ENCODE data around the gene OTOP1. TPM values are rescaled to one million over a fixed set of nuclear protein-coding genes. Genes with fewer than 3 reads are reported as not detected.
A peak's percentile ranks its signal among the peaks of the same experiment; 100 is the strongest.

OTOP1 gene
- total RNA-seq, 1 experiment from 2014 or later = not detected

DNA sequence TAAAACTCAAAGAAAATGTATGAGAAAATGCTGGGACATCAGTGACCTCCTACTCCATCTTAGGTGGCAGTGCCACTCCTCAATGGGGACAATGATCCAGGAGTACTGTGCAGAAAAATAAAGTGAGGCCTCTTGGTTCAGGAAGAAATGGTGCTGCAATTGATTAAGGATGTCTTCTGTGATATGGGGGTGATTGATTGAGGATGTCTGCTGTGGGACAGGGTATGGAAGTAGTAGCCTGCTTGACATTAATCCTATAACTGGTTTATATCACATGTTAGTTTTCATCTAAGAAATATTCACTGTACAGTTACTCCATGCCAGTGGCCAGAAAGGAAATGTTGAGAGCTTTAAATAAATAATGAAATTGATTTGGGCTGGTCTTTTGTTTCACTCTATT, 20.5 kb downstream of the OTOP1 start:
- no TSS peak for BruUV-seq (replicated peaks)
- TF ChIP-seq, protein P1, sequence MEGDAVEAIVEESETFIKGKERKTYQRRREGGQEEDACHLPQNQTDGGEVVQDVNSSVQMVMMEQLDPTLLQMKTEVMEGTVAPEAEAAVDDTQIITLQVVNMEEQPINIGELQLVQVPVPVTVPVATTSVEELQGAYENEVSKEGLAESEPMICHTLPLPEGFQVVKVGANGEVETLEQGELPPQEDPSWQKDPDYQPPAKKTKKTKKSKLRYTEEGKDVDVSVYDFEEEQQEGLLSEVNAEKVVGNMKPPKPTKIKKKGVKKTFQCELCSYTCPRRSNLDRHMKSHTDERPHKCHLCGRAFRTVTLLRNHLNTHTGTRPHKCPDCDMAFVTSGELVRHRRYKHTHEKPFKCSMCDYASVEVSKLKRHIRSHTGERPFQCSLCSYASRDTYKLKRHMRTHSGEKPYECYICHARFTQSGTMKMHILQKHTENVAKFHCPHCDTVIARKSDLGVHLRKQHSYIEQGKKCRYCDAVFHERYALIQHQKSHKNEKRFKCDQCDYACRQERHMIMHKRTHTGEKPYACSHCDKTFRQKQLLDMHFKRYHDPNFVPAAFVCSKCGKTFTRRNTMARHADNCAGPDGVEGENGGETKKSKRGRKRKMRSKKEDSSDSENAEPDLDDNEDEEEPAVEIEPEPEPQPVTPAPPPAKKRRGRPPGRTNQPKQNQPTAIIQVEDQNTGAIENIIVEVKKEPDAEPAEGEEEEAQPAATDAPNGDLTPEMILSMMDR (IDR thresholded peaks at IDR 0.05; ENCODE audit: unreplicated experiment) = no peak
- POLR2A ChIA-PET = interaction anchor here (0.9 kb wide), 1 partner anchor 30 kb away, joined by 3 read pairs; no protein-coding TSS in a partner anchor
- intact Hi-C loops (cut with micrococcal nuclease) = no loop called here
- no peaks in the 10 kb centered on the region for H3K36me3 Mint-ChIP-seq (ENCODE audit: insufficient read depth, unreplicated experiment)
- CTCF ChIA-PET = no interaction called here
- DNase-seq (ENCODE audit: unreplicated experiment) = no peak
- H3K4me3 Mint-ChIP-seq (ENCODE audit: unreplicated experiment) = no peak overlapping the region
- H3K9me3 Mint-ChIP-seq (ENCODE audit: unreplicated experiment) = no peaks in the 10 kb centered on the region
- H3K4me1 Mint-ChIP-seq (ENCODE audit: insufficient read depth, unreplicated experiment) = peaks cover 20% of the 10 kb centered on the region
- H3K27ac Mint-ChIP-seq (ENCODE audit: low read depth, unreplicated experiment) = no peak overlapping the region
- peaks cover 11% of the 10 kb centered on the region for H3K27me3 Mint-ChIP-seq (ENCODE audit: insufficient read depth, unreplicated experiment)

GRCh38 chr4:4204401-4204745, 22.4 kb downstream of the OTOP1 start:
- Mint-ChIP-seq H3K36me3 (ENCODE audit: insufficient read depth, unreplicated experiment) (no peaks in the 10 kb centered on the region), H3K27me3 (ENCODE audit: insufficient read depth, unreplicated experiment) (peaks cover 11% of the 10 kb centered on the region), H3K4me1 (ENCODE audit: insufficient read depth, unreplicated experiment) (peaks cover 21% of the 10 kb centered on the region), H3K27ac (ENCODE audit: low read depth, unreplicated experiment) (no peak overlapping the region), H3K4me3 (ENCODE audit: unreplicated experiment) (no peak overlapping the region), H3K9me3 (ENCODE audit: unreplicated experiment) (no peaks in the 10 kb centered on the region)
- BruUV-seq (replicated peaks) = no TSS peak
- POLR2A ChIA-PET = no interaction called here
- intact Hi-C loops (cut with micrococcal nuclease) = no loop called here
- no peak for DNase-seq (ENCODE audit: unreplicated experiment)
- CTCF ChIA-PET = no interaction called here
- TF ChIP-seq, protein P1 (IDR thresholded peaks at IDR 0.05; ENCODE audit: unreplicated experiment) = no peak

DNA sequence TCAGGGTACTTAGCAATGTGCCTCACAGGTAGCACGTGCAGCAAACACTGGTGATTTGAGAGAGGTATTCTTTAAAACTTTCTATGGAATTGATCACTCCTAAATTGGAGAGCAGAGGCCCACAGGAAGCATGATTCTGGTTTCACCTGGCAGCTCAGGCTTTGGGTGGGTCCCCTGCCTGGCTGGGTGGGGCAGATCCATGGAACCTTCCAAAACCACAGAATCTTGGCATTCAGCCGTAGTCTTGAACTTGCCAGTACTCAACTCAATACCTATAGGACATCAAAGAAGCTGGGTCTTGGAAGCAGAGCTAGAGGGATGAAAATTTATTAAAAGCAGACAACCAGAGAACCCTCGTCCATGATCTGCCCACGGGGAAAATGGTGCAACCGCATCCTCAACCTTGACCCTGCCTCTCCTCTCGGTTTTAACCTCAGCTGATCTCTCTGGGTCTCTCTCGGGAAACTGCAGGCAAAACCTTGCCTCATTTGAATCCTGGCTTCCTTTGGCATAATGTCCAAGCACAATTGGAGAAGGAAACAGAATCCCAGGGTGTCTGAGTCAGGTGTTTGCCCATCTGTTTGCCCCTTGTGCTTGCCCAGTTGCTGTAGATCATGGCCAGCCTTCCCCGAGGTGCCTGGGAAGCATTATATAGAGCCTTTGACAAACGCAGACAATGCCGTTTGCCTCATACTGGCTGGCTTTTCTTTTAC, 22.9 kb downstream of the OTOP1 start:
- H3K4me1 Mint-ChIP-seq (ENCODE audit: insufficient read depth, unreplicated experiment) = peaks cover 21% of the 10 kb centered on the region
- TF ChIP-seq, protein P1 (IDR thresholded peaks at IDR 0.05; ENCODE audit: unreplicated experiment) = no peak
- no peak overlapping the region for H3K27ac Mint-ChIP-seq (ENCODE audit: low read depth, unreplicated experiment)
- intact Hi-C loops (cut with micrococcal nuclease) = no loop called here
- CTCF ChIA-PET = no interaction called here
- POLR2A ChIA-PET = interaction anchor here (1.1 kb wide), 1 partner anchor 44 kb away, joined by 3 read pairs; the partner anchor contains the start of gene TMEM128
- BruUV-seq (replicated peaks) = no TSS peak
- H3K27me3 Mint-ChIP-seq (ENCODE audit: insufficient read depth, unreplicated experiment) = peaks cover 10% of the 10 kb centered on the region
- DNase-seq (ENCODE audit: unreplicated experiment) = peak; percentile 71
- no peaks in the 10 kb centered on the region for H3K9me3 Mint-ChIP-seq (ENCODE audit: unreplicated experiment)
- no peaks in the 10 kb centered on the region for H3K36me3 Mint-ChIP-seq (ENCODE audit: insufficient read depth, unreplicated experiment)
- no peak overlapping the region for H3K4me3 Mint-ChIP-seq (ENCODE audit: unreplicated experiment)

GRCh38 chr4:4202510-4202909, 24.2 kb downstream of the OTOP1 start:
- no peaks in the 10 kb centered on the region for H3K27me3 Mint-ChIP-seq (ENCODE audit: insufficient read depth, unreplicated experiment)
- H3K9me3 Mint-ChIP-seq (ENCODE audit: unreplicated experiment) = no peaks in the 10 kb centered on the region
- no peaks in the 10 kb centered on the region for H3K36me3 Mint-ChIP-seq (ENCODE audit: insufficient read depth, unreplicated experiment)
- TF ChIP-seq, protein P1 (IDR thresholded peaks at IDR 0.05; ENCODE audit: unreplicated experiment) = no peak
- H3K27ac Mint-ChIP-seq (ENCODE audit: low read depth, unreplicated experiment) = no peak overlapping the region
- ChIA-PET CTCF (no interaction called here), POLR2A (interaction anchor here (1.1 kb wide), 1 partner anchor 45 kb away, joined by 3 read pairs; the partner anchor contains the start of gene TMEM128)
- no TSS peak for BruUV-seq (replicated peaks)
- intact Hi-C loops (cut with micrococcal nuclease) = no loop called here
- peaks cover 21% of the 10 kb centered on the region for H3K4me1 Mint-ChIP-seq (ENCODE audit: insufficient read depth, unreplicated experiment)
- no peak overlapping the region for H3K4me3 Mint-ChIP-seq (ENCODE audit: unreplicated experiment)
- peak; percentile 75 for DNase-seq (ENCODE audit: unreplicated experiment)
